Astrocyte of the hippocampus (primary cell): ENCODE data around the gene PTPRCAP.
A peak's percentile ranks its signal among the peaks of the same experiment; 100 is the strongest.

Experiments
- DNase-seq: peaks from one replicate; pipeline ENCODE4 v3.0.0; 2011; ENCODE audit warnings: low read depth, low spot score

PTPRCAP gene

GRCh38 chr11:67396587-67397389, 40.7 kb downstream of the PTPRCAP start:
- no peak for DNase-seq

- DNase-seq: no peak
These were observed 41.3 kb downstream of the PTPRCAP start for GRCh38 chr11:67396259-67396581.

GRCh38 chr11:67395555-67396258, 41.8 kb downstream of the PTPRCAP start:
- DNase-seq: no peak

GRCh38 chr11:67393990-67394389, 43.5 kb downstream of the PTPRCAP start:
- no peak for DNase-seq

- DNase-seq: no peak
These were observed 44.0 kb downstream of the PTPRCAP start for GRCh38 chr11:67393437-67393836.

GRCh38 chr11:67392183-67392715, 45.2 kb downstream of the PTPRCAP start:
- no peak for DNase-seq

GRCh38 chr11:67391304-67392182, 45.9 kb downstream of the PTPRCAP start, which contains the start of gene RAD9A:
Gene RAD9A (plus strand): TSS chr11:67391986. CDS start chr11:67392045, 59 bp downstream.
- DNase-seq: peak; percentile 98

- no peak for DNase-seq
These were observed 46.6 kb downstream of the PTPRCAP start for GRCh38 chr11:67390947-67391303.

- peak; percentile 50 for DNase-seq
These were observed 48.0 kb downstream of the PTPRCAP start for GRCh38 chr11:67389477-67389876.

- DNase-seq: no peak
These were observed 50.0 kb downstream of the PTPRCAP start for GRCh38 chr11:67387518-67387917.

GRCh38 chr11:67387069-67387468, 50.4 kb downstream of the PTPRCAP start:
- DNase-seq: no peak
